NOMO-1 treated with DMSO at 0.1 percent for 48 hours (cell line): Measurements from ENCODE around the gene FBLN2.

Source experiments
- DNase-seq: peaks from one replicate; lab custom pipeline; 2025; ENCODE audit not compliant: unreplicated experiment; lab: John Stamatoyannopoulos, UW

Gene FBLN2

DNA sequence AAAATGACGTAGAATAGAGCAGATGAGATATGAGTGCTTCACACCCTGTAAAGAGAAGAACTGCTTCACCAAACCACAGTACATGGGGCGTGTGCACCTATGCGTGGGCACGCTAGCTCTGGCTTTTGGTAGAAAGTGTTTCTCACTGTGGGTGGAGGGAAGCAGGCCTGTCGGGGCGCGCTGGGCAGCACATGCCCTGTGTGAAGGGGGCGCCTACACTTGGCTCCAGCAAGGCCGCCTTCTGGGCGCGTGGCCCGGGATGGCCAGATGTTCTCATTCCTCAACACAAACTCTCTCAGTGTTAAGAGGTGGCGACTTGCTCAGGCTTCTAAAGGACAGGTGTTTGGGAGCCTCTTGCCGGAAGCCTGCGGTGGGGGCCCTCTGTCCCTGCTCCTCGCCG is 90.0 kb downstream of the FBLN2 start:
- no peak for DNase-seq

DNA sequence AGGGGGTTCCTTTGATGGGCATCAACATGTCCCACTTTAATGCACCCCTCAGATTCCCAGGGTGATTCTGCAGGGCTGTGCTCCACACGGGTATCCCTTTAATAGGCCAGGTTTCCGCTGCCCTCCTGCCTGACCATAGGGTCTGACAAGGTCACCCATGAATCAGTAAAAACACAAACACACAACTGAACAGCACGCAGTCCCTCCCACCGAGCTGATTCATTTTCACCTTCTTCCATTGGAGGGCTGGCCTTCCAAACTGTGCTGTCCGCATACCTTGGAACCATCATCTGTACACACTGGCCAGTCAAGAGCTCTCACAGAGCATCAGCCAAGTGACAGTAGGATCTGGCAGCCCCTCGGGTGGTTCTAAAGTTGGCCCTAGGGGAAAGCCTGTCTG is 93.7 kb downstream of the FBLN2 start:
- DNase-seq, result no peak

DNA sequence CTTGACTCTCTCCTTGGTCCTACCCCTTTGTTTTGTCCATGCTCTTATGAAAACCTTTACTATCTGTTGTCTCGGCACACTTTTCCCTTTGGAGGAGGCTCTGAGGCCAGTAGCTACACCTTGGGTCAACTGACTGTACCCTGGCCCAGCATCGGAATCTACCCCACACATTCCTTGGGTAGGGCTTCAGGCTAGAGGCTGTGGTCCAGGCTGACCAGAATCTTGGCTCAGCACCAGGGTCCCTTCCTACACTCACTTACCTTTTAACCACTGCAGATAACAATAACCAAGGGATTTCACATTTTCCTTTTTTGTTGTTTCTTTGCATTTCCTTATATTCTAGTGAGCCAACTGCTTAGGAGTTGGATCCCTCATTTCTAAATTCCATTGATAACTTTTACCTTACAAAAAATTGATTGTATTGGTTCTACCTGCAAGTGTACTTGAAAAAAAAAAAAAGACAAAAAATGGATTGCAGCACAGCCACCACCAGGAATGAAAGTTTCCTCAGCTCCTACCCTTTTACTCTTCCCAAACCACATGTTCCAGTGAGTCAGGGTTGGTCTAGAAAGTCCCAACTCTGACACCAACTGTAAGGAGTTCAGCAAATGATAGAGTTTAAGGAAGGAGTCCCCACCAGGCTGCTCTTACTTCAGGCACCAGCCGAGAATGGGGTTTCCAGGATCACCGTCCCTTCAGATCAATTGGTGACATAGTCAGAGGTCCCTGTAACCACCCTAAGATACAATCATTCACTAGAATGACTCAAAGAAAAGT is 95.6 kb downstream of the FBLN2 start:
- no peak for DNase-seq

DNA sequence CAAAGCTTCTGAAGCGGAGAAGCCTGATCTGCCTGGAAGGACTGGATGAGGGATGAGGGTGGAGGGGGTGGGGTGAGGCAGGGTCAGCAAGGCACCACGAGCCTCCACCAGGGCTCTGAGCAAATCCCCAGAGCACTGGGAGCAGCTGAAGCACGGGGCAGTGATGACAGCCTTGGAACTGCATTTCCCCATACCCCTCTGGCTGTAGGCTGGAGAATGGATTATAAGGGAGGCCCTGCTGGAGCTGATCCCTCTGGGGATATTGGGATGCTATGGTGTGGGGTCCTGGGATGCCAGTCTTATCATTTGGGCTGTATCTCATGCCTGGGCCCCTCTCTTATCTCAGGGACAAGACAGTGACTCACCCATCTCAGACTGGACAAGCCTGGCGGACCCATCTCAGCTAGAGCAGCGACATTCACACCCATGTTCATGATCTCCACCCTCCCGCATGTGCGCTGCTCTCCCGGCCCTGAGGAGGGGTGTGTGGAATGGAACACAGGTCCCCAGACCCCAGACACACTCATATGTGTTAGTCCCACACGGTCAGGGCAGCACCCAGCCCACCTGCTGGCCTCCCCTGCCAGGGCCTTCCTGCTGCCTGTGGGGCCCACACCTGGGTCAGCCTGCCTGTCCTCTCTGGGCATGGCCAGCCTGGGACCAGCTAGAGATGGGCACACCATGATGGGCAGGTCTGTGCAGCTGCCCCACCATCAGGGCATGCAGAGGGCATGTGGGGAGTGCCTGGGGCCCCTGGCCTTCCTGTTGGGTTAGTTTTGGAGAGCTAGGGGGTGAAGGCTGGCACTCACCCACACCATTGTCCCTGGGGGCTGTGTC is 97.1 kb downstream of the FBLN2 start:
- DNase-seq, result no peak

- DNase-seq, result peak; percentile 94
Measured at GRCh38 chr3:13647298-13648059, 98.6 kb downstream of the FBLN2 start.

DNA sequence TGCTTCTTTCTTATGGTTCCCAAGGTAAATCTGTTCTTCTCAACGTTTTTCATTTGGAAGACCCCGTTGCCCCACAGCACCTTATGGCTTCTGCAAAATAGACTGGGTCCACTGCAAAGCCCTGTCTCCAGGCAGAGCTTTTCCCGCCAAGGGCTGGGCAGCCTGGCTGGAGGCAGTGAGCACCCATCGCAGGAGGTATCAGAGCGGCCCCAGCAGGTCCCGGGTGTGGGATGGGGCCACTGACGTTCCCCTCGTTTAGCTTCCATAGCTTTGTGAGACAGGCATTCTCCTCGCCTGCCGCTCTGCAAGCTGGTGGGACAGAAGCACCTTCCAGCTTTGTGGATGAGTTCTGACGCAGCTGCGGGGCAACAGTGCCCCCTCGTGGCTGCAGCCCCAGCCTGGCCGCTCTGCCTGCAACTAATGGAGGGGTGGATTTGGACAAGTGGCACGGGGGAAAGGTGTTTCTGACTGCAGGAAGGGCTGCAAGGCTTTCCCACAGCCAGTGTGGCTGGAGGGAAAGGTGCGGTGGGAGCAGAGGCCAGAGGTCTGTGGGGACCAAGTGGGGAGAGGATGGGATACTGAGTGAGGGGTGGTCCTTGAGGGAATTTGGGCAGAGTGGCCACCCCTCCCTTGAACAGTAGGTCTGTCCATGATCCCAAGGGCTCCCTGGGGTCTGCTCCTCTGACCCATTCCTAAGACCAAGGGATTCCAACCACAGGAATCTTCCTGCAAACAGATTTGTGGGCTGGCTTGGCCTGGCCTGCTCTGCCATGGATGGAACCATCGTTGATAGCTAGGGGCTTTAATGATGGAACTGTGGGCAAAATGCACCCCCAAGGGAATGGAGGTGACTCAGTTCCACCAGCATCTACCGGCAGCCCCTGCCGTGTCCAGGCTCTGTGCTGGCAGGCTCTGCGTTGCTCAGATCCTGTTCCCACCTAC is 99.4 kb downstream of the FBLN2 start:
- DNase-seq, result peak; percentile 63

DNA sequence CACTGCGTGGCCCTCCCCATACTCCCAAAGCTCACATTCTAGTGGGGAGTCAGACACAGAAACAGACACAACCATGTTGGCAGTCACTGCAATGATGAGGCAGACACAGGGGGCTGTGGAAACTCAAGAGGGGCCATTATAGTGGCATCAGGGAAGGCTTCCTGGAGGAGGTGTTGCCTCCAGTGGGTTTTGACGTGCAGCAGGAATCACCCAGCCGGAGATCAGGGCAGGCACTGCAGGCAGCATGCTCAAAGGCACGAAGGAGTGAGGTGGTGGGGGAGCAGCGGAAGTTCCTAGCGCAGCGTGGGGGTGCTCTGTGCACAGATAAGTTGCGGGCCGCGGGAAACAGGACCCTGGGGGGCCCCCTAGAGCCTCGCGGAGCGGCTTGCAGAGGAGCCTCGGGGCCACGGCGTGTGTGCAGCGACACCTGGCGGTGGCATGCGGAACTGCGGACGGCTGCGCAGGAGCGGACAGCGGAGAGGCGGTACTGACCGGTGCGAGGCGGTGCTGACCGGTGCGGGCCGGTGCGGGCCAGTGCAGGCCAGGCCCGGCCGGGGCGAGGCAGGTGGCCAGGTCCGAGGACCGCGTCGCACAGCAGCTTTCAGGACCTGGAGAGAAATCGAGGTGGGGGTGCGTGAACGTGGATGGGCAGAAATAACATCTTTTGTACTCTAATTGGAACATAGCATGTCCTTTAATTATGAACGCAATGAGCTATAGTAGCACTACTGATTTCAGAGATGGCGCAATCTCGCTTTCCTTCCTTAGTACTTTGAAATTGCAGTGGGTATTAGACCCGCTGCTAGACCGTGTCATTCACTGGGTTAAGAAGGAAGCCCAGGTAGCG is 101.5 kb downstream of the FBLN2 start:
- peak; percentile 69 for DNase-seq

- DNase-seq, result no peak
Measured at GRCh38 chr3:13651057-13651400, 102.1 kb downstream of the FBLN2 start.

DNA sequence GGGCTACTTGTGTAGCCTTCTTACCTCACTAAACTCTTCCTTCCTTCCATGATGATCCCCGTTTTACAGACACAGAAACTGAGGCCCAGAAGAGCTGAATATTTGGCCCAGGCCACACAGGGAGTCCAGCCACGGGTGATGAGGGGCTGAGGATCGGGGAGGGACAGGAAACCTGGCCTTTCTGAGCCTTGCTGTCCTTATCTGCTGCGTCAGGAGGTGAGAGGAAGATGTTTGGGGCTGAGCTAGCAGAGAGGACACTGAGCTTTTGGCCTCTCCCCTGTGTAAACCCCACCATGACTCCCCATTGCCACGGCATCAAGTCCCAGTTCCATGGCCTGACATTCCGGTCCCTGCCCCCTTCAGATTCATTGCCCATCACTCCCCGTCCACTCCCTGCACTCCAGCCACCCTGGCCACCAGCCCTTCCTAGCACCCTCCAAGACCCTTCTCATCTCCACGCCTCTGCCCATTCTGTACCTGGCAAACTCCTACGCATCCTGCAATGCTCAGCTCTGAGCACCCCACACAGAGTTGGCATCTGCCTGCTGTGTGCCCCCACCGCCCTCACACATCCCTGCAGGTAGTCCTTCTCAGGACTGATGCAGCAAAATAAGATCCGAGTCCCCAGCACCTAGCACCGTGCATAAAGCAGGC is 103.0 kb downstream of the FBLN2 start:
- no peak for DNase-seq

- DNase-seq, result peak; percentile 7
Measured at GRCh38 chr3:13652728-13653127, 103.8 kb downstream of the FBLN2 start.

- no peak for DNase-seq
Measured at GRCh38 chr3:13653631-13654279, 104.8 kb downstream of the FBLN2 start.

GRCh38 chr3:13654330-13655060 is 105.6 kb downstream of the FBLN2 start:
- DNase-seq, result no peak

GRCh38 chr3:13655061-13655913 is 106.4 kb downstream of the FBLN2 start:
- peak; percentile 7 for DNase-seq

GRCh38 chr3:13656584-13657301 is 107.8 kb downstream of the FBLN2 start:
- no peak for DNase-seq

GRCh38 chr3:13657660-13658435 is 108.9 kb downstream of the FBLN2 start:
- peak; percentile 7 for DNase-seq

DNA sequence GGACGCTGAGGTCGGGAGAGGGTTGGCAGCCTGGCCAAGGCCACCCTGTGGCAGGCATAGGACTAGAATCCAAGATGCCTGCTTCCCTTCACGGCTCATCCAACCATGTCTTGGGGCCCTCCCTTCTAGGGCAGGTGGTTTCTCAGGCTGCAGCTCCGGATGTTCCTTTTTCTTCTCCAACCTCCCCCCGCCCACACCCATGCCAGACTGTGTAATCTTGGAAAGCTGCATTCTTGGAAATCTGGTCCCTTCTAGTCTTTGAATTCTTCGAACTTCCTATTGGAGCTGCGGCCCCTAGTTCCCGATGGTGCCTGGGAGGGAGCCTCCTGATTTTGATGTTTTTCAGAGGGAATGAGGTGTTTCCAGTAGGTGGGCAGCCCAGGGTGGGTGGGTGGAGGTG is 109.8 kb downstream of the FBLN2 start:
- no peak for DNase-seq
